Brain microvascular endothelial cell (primary cell): Measurements from ENCODE around the gene B3GNT2.

Experiments
- DNase-seq: peaks from one replicate; pipeline ENCODE4 v3.0.0-alpha.2; 2020
- H3K27ac ChIP-seq: fragments of 250-450 bp; sonication (Bioruptor Pico); 2 replicates; pipeline ENCODE4 v1.5.1; 2020; ENCODE audit warnings: mild to moderate bottlenecking, moderate library complexity
- H3K27me3 ChIP-seq: fragments of 250-450 bp; sonication (Bioruptor Pico); replicated peaks from 2 replicates; pipeline ENCODE4 v1.5.1; 2020; ENCODE audit warnings: mild to moderate bottlenecking
- H3K36me3 ChIP-seq: fragments of 250-450 bp; sonication (Bioruptor Pico); replicated peaks from 2 replicates; pipeline ENCODE4 v1.5.1; 2020; ENCODE audit warnings: mild to moderate bottlenecking
- H3K4me3 ChIP-seq: 2 replicates; pipeline ENCODE4 v1.5.1; 2011; ENCODE audit warnings: low read depth, mild to moderate bottlenecking, control low read depth, low read length, moderate library complexity
- in situ Hi-C: cut with HindIII; loops from 2 replicates; pipeline ENCODE4 v1.10.0; 2017; ENCODE audit warnings: low sequenced_read_pairs, low pct_ligation_motif_present
- TF ChIP-seq, protein P1 (sequence below): IDR thresholded peaks from 2 replicates; pipeline ENCODE4 v1.5.1; 2011; ENCODE audit warnings: low read depth, mild to moderate bottlenecking, moderate library complexity, low read length, control low read depth, inconsistent platforms; ENCODE audit errors: missing control alignments

The B3GNT2 gene

DNA sequence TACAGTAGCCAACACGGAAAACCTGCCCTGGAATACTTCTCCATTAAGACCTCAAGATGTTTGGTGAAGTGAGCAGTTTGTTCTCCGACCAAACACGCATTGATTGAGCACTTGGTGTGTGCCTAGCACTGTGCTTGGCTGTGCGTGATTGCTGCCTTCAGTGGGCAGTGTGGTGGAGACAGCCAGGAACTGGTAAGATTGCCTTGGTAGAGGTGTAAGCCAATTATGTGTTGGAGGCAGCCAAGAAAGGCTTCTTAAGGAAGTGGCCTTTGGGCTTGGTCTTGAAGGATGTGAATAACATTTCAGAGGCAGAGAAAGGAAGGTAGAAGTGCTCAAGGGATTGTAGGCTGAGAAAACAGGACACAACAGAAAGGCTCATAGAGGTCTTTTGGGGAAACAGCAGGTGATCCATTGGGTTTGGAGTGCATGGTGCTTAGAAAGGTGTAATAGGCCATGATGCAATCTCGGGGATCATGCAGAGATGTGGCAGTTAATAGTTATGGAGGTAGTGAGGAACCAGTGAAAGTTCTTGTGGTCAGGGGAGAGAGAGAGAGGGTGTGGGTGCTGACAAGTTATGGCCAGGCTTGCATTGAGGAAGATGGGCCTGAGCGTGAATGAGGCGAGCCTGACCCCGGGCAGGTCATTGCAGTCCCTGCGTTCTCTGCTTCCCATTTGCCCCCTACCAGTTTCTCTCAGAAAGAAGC lies 6.3 kb downstream of the B3GNT2 start:
- Histone ChIP-seq H3K27me3 (no peaks in the 10 kb centered on the region), H3K36me3 (no peaks in the 10 kb centered on the region), H3K27ac (no peak overlapping the region), H3K4me3 (no peak overlapping the region)
- in situ Hi-C loops = no loop called here
- TF ChIP-seq, protein P1, sequence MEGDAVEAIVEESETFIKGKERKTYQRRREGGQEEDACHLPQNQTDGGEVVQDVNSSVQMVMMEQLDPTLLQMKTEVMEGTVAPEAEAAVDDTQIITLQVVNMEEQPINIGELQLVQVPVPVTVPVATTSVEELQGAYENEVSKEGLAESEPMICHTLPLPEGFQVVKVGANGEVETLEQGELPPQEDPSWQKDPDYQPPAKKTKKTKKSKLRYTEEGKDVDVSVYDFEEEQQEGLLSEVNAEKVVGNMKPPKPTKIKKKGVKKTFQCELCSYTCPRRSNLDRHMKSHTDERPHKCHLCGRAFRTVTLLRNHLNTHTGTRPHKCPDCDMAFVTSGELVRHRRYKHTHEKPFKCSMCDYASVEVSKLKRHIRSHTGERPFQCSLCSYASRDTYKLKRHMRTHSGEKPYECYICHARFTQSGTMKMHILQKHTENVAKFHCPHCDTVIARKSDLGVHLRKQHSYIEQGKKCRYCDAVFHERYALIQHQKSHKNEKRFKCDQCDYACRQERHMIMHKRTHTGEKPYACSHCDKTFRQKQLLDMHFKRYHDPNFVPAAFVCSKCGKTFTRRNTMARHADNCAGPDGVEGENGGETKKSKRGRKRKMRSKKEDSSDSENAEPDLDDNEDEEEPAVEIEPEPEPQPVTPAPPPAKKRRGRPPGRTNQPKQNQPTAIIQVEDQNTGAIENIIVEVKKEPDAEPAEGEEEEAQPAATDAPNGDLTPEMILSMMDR = no peak
- no peak for DNase-seq

GRCh38 chr2:62202729-62203128 lies 6.8 kb downstream of the B3GNT2 start:
- TF ChIP-seq, protein P1 = no peak
- in situ Hi-C loops = no loop called here
- no peak for DNase-seq
- no peak overlapping the region for H3K4me3 ChIP-seq
- no peaks in the 10 kb centered on the region for H3K27me3 ChIP-seq
- no peak overlapping the region for H3K27ac ChIP-seq
- no peaks in the 10 kb centered on the region for H3K36me3 ChIP-seq

DNA sequence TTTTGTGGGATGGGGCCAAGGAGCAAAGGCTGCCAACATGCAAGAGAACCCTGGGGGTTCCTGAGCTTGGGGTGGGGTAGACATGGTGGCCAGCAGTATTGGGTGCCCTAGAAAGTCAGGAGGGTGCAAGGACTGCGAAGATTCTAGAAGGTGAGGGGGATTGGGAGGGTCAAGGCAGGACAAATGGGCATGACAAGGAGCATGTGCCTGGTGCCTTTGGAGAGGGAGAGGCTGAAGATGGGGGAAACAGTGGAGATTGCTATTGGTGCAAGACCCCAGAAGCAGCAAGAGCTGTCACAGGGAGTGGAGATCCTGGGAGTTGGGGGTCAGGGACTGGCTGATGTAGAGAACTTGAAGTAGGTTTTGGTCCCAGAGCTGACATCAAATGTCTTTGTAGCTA lies 7.5 kb downstream of the B3GNT2 start:
- H3K27ac ChIP-seq = no peak overlapping the region
- H3K4me3 ChIP-seq = no peak overlapping the region
- in situ Hi-C loops = no loop called here
- no peak for DNase-seq
- H3K27me3 ChIP-seq = no peaks in the 10 kb centered on the region
- no peaks in the 10 kb centered on the region for H3K36me3 ChIP-seq
- TF ChIP-seq, protein P1 = no peak

DNA sequence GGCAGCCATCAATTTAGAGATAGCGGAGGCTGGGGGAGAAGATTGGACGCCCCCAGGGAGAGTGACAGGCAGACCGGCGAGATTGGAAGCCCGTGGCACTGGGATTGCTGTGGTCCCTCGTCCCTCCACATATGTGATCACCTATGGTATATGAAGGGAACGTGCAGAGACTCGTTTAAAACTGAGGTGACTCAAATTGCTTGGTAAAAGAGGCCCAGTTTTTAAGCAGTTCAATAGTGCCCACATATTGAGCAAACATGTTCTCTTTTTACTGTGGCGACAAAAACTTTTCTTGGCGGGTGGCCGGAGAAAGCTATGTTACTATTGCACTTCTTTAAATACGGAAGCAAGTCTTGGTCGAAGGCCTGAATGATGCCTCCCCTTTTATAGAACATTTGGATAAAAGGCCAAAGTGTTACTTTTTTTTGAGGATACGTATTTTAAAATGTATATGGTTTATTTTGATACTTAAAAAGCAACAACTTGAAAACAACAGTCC lies 9.1 kb downstream of the B3GNT2 start:
- Histone ChIP-seq H3K27me3 (no peaks in the 10 kb centered on the region), H3K27ac (no peak overlapping the region), H3K36me3 (no peaks in the 10 kb centered on the region), H3K4me3 (no peak overlapping the region)
- in situ Hi-C loops = no loop called here
- TF ChIP-seq, protein P1 = no peak
- no peak for DNase-seq

DNA sequence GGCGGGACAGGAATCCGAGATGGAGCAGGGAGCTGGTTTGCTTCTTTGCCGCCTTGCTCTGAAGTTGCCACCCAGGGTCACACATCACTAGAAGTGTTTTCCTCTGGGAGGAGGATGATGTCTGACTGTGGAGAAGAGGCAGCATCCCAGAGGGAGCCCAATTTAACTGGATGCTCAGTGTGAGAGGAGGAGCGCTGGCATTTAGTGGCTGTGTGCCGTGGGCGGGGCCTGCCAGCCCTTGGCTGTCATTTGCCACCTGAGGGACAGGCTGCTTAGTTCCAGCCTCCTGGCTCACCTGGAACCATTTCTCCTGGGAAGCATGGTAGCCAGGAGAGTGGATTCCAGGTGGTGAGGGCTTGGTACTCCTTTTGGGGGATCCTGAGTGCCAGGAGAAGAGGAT lies 9.6 kb downstream of the B3GNT2 start:
- Histone ChIP-seq H3K27ac (no peak overlapping the region), H3K4me3 (no peak overlapping the region), H3K27me3 (no peaks in the 10 kb centered on the region), H3K36me3 (no peaks in the 10 kb centered on the region)
- no peak for DNase-seq
- in situ Hi-C loops = no loop called here
- TF ChIP-seq, protein P1 = no peak

- H3K27ac ChIP-seq = no peak overlapping the region
- in situ Hi-C loops = no loop called here
Observed at GRCh38 chr2:62206024-62206423, 10.1 kb downstream of the B3GNT2 start.

More at GRCh38 chr2:62206024-62206423, 10.1 kb downstream of the B3GNT2 start:
- no peak for DNase-seq
- H3K36me3 ChIP-seq = no peaks in the 10 kb centered on the region
- H3K27me3 ChIP-seq = no peaks in the 10 kb centered on the region
- H3K4me3 ChIP-seq = no peak overlapping the region
- TF ChIP-seq, protein P1 = no peak
